Skeletal muscle satellite cell (primary cell): ENCODE measurements around the gene TTLL1.
"Not testable (repeated sequence)": the region's sequence is repeated elsewhere in the genome, so short reads cannot be mapped to it uniquely, and the experiment has no call there.

Experiments used
- H3K27me3 ChIP-seq: 2 replicates; pipeline ENCODE4 v1.7.0; 2013; ENCODE audit warnings: low read length; ENCODE audit not compliant: control insufficient read depth, insufficient read depth
- H3K36me3 ChIP-seq: 2 replicates; pipeline ENCODE4 v1.7.0; 2013; ENCODE audit warnings: mild to moderate bottlenecking, control low read depth, low read length; ENCODE audit not compliant: insufficient read depth
- H3K4me1 ChIP-seq: 2 replicates; pipeline ENCODE4 v1.7.0; 2013; ENCODE audit warnings: low read length; ENCODE audit not compliant: control insufficient read depth, insufficient read depth
- H3K4me2 ChIP-seq: 2 replicates; pipeline ENCODE4 v1.7.0; 2013; ENCODE audit warnings: mild to moderate bottlenecking, low read length
- H3K4me3 ChIP-seq: 2 replicates; pipeline ENCODE4 v1.7.0; 2013; ENCODE audit warnings: low read length
- H3K9ac ChIP-seq: 2 replicates; pipeline ENCODE4 v1.7.0; 2013; ENCODE audit warnings: mild to moderate bottlenecking, low read depth, low read length, moderate library complexity
- H3K9me3 ChIP-seq: replicated peaks from 2 replicates; pipeline ENCODE4 v1.7.0; 2013; ENCODE audit warnings: mild to moderate bottlenecking, control low read depth, low read length

Gene TTLL1

GRCh38 chr22:43017525-43018460 lies 71.4 kb downstream of the TTLL1 start:
- Histone ChIP-seq H3K9ac (no peak overlapping the region), H3K4me3 (no peak overlapping the region), H3K4me2 (no peak overlapping the region), H3K9me3 (no peaks in the 10 kb centered on the region), H3K36me3 (no peaks in the 10 kb centered on the region), H3K27me3 (no peaks in the 10 kb centered on the region), H3K4me1 (peaks cover 13% of the 10 kb centered on the region)

DNA sequence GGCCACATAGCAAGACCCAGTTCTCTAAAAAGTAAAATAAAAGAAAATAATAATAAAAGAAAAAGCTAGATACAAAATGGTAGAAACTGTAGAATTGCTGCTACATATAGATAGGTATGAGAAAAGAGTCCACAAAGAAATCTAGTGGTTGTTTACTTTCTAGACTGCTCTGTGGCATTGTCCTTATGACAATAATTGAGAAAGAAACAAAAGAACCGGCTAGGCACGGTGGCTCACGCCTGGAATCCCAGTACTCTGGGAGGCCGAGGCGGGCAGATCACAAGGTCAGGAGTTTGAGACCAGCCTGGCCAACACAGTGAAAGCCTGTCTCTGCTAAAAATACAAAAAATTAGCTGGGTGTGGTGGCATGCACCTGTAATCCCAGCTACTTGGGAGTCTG lies 73.0 kb downstream of the TTLL1 start:
- H3K4me2 ChIP-seq, H3K4me3 ChIP-seq: not testable (repeated sequence)

GRCh38 chr22:43015677-43016042 lies 73.5 kb downstream of the TTLL1 start:
- H3K9me3 ChIP-seq: no peaks in the 10 kb centered on the region
- peak overlapping the region; percentile 83 for H3K4me3 ChIP-seq
- H3K4me2 ChIP-seq: peak overlapping the region; percentile 98
- peak overlapping the region; percentile 69 for H3K9ac ChIP-seq
- peaks cover 13% of the 10 kb centered on the region for H3K4me1 ChIP-seq
- no peaks in the 10 kb centered on the region for H3K27me3 ChIP-seq
- H3K36me3 ChIP-seq: no peaks in the 10 kb centered on the region

More for the DNA sequence above, 73.0 kb downstream of the TTLL1 start:
- not testable (repeated sequence) for H3K9ac ChIP-seq, H3K27me3 ChIP-seq, H3K9me3 ChIP-seq, H3K36me3 ChIP-seq
- H3K4me1 ChIP-seq: peaks cover 13% of the 10 kb centered on the region

- H3K4me2 ChIP-seq: peak within 1 kb of the TSS; percentile 98
- no peaks in the 10 kb centered on the region for H3K27me3 ChIP-seq
- no peaks in the 10 kb centered on the region for H3K36me3 ChIP-seq
- H3K4me1 ChIP-seq: peaks cover 13% of the 10 kb centered on the region
- peak within 1 kb of the TSS; percentile 90 for H3K9ac ChIP-seq
- no peaks in the 10 kb centered on the region for H3K9me3 ChIP-seq
- peak within 1 kb of the TSS; percentile 96 for H3K4me3 ChIP-seq
These were observed 74.1 kb downstream of the TTLL1 start, which contains the start of gene PACSIN2 for GRCh38 chr22:43014869-43015676. TSS of gene PACSIN2 (minus strand) at chr22:43015149. CDS start at chr22:42912080, 103,069 bp downstream.

- H3K9me3 ChIP-seq: no peaks in the 10 kb centered on the region
- peaks cover 14% of the 10 kb centered on the region for H3K4me1 ChIP-seq
- H3K27me3 ChIP-seq: no peaks in the 10 kb centered on the region
- H3K4me3 ChIP-seq: peak overlapping the region; percentile 96
- H3K36me3 ChIP-seq: no peaks in the 10 kb centered on the region
- peak overlapping the region; percentile 96 for H3K4me2 ChIP-seq
- H3K9ac ChIP-seq: peak overlapping the region; percentile 90
These were observed 74.8 kb downstream of the TTLL1 start for GRCh38 chr22:43014316-43014868.

DNA sequence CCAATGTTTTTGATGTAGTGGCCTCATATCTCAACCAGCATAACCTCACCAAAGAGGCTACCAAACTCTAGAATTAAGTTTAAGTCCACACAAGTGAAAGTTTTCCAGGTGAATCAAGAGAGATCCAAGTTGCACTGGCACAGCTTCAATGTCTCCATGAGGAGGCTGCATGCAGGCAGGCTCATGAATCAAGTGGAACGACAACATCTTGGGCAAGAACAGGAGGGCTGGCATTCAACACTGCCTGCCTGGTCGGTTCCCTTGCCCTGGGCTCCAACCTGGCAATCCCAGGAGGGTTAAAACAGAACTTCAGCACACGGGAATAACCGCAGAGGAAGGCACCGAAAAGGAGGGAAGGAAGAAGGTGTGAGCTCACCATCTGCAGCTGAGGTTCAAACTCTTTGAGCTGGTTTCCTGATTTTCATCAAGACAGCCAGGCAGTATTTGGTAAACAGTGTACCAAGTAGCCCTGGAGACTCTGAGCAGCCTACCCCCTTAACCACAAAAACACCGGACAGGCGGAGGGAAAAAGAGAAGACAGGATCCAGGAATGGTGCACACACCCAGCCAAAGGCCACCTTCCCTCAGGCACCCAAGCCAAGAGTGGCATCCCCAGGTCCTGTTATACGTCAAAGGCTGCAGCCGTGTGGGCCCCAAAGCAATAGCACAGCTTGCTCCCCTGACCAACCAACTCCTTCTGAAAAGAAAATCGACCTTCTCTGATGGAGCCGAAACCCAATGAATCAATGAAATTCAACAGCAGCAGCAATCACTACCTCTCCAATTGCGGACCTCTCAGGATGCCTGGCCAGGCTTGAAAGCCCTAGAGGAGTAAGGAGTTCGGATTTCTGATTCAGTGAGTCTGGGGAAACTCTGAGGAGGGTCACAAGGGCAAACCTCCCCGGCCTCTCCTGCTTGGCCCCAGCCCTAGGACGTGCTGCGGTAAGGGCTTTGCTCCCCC lies 75.6 kb downstream of the TTLL1 start:
- H3K9ac ChIP-seq: peak overlapping the region; percentile 90
- peaks cover 22% of the 10 kb centered on the region for H3K4me1 ChIP-seq
- no peaks in the 10 kb centered on the region for H3K36me3 ChIP-seq
- no peaks in the 10 kb centered on the region for H3K9me3 ChIP-seq
- H3K4me2 ChIP-seq: peak overlapping the region; percentile 96
- H3K27me3 ChIP-seq: no peaks in the 10 kb centered on the region
- peak overlapping the region; percentile 96 for H3K4me3 ChIP-seq

GRCh38 chr22:43012390-43012789 lies 76.8 kb downstream of the TTLL1 start:
- H3K4me2 ChIP-seq: no peak overlapping the region
- no peaks in the 10 kb centered on the region for H3K36me3 ChIP-seq
- H3K27me3 ChIP-seq: no peaks in the 10 kb centered on the region
- peaks cover 34% of the 10 kb centered on the region for H3K4me1 ChIP-seq
- no peak overlapping the region for H3K9ac ChIP-seq
- H3K4me3 ChIP-seq: no peak overlapping the region
- no peaks in the 10 kb centered on the region for H3K9me3 ChIP-seq

DNA sequence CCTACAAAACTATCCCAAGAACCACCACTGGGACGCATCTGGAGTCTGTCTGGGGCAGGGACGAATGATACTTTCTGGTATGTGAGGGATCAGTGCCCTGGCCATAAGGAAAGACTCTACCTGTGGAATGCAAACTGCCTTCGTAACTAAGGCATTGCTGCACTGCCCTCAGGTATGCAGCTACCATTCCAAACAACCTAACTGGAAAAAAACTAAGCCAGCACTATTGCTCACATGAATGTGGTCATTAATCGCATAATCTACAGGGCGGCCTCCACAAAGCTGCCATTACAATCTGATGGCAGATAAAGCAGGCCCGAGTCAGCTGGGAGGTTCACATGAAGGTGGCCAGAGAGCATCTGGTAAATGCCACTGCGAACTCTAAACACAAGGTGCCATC lies 78.1 kb downstream of the TTLL1 start:
- H3K27me3 ChIP-seq: no peaks in the 10 kb centered on the region
- H3K9me3 ChIP-seq: no peaks in the 10 kb centered on the region
- no peak overlapping the region for H3K4me3 ChIP-seq
- peaks cover 39% of the 10 kb centered on the region for H3K4me1 ChIP-seq
- no peaks in the 10 kb centered on the region for H3K36me3 ChIP-seq
- no peak overlapping the region for H3K4me2 ChIP-seq
- H3K9ac ChIP-seq: no peak overlapping the region

DNA sequence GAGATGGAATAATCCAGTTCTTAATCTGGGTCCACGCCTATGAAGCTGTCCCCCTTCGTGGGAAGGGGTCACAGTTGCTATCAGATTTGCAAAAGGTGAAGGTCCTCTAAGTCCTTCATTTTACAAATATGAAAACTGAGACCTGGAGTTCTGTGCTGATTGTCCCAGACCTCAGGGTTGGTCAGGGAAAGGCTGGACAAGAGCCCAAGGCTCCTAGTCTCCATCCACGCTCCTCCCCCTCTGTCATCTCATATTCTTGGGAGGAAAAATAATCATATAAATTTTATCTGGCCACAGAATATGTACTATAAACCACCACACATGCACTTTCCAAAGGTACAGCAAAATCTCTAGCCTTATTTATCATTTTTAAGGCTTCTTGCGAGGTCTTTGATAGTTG lies 79.7 kb downstream of the TTLL1 start:
- Histone ChIP-seq H3K9ac (no peak overlapping the region), H3K9me3 (no peaks in the 10 kb centered on the region), H3K4me2 (no peak overlapping the region), H3K36me3 (no peaks in the 10 kb centered on the region), H3K4me3 (no peak overlapping the region), H3K4me1 (peaks cover 45% of the 10 kb centered on the region), H3K27me3 (no peaks in the 10 kb centered on the region)

DNA sequence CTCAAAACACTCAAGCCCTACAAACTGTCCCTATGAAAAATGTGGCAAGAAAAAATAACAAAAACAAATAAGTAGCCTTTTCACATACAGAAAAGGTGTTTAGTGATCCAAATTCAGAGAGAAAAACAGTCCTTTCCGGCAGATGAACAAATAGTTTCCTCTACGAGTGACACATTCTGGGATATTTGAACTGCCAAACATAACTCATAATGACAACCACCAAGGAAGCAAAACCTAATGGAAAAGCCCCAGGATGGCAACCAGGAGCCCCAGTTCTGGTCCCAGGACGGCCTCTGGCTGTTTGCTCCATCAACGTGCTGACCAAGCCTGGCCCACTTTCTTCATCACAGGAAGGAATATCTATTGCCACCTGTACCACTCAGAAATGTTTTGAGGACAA lies 80.3 kb downstream of the TTLL1 start:
- no peaks in the 10 kb centered on the region for H3K9me3 ChIP-seq
- H3K4me2 ChIP-seq: no peak overlapping the region
- no peak overlapping the region for H3K9ac ChIP-seq
- H3K36me3 ChIP-seq: no peaks in the 10 kb centered on the region
- no peaks in the 10 kb centered on the region for H3K27me3 ChIP-seq
- H3K4me3 ChIP-seq: no peak overlapping the region
- H3K4me1 ChIP-seq: peaks cover 50% of the 10 kb centered on the region
